GM12878 (cell line): Measurements from ENCODE around the gene SRRM2. TPM values are rescaled to one million over a fixed set of nuclear protein-coding genes. Genes with fewer than 3 reads are reported as not detected.

Experiments used
- ATAC-seq: fragments of 200-7000 bp; cut with Tn5 transposase; 3 replicates; pipeline ENCODE4 v1.9.1; 2020; ENCODE audit warnings: mild to moderate bottlenecking, moderate library complexity
- BruUV-seq: library from RNA; stranded (reverse); fragments of 400-500 nt; replicated peaks from 2 replicates; lab custom pipeline; 2021; lab: Mats Ljungman, UMichigan
- CTCF ChIA-PET: fragments of 300-600 bp; sonication (Branson Sonifier 250); formaldehyde crosslinking; extraction: SDS; loops from one replicate; lab custom pipeline; 2021; ENCODE audit warnings: inconsistent platforms; lab: Yijun Ruan, JAX
- POLR2A ChIA-PET: fragments of 350-600 bp; formaldehyde crosslinking; extraction: SDS; loops from one replicate; lab custom pipeline; 2021; ENCODE audit warnings: inconsistent platforms; lab: Charles Lee
- RAD21 ChIA-PET: fragments of 300-600 bp; sonication (Branson Sonifier 250); formaldehyde crosslinking; loops from one replicate; lab custom pipeline; 2023; ENCODE audit warnings: antibody characterized with exemption; ENCODE audit not compliant: unreplicated experiment; lab: Charles Lee
- SMC1A ChIA-PET: fragments of 300-600 bp; sonication (Branson Sonifier 250); formaldehyde crosslinking; loops from one replicate; lab custom pipeline; 2023; ENCODE audit not compliant: unreplicated experiment, uncharacterized antibody; lab: Charles Lee
- DNase-seq: peaks from one replicate; pipeline ENCODE4 v3.0.0-alpha.2; 2011; ENCODE audit warnings: low read depth, low spot score
- FAIRE-seq: peaks from 3 replicates; lab custom pipeline; 2011; peaks lifted over from hg19 to GRCh38; lab: Jason Lieb, UNC
- H2AFZ ChIP-seq: 2 replicates; pipeline ENCODE4 v1.6.0; 2011; ENCODE audit warnings: low read depth, low read length, control low read depth; ENCODE audit not compliant: control insufficient read depth
- H3K27ac ChIP-seq: 2 replicates; pipeline ENCODE4 v1.5.1; 2011; ENCODE audit warnings: control low read depth; ENCODE audit not compliant: control insufficient read depth, insufficient read depth
- H3K27me3 ChIP-seq, 2 experiments: replicated peaks in 1 of 2; 2 replicates each; pipeline versions ENCODE4 v1.6.0 to v1.6.1; 2011; ENCODE audit warnings: low read length in 1 of 2; ENCODE audit not compliant: control insufficient read depth in 2 of 2, insufficient read depth in 2 of 2
- H3K36me3 ChIP-seq, 2 experiments: 2 replicates each; pipeline ENCODE4 v1.5.1; 2011; ENCODE audit warnings: low read length in 1 of 2; ENCODE audit not compliant: control insufficient read depth in 2 of 2, insufficient read depth in 2 of 2
- H3K4me1 ChIP-seq: 2 replicates; pipeline ENCODE4 v1.6.1; 2011; ENCODE audit warnings: mild to moderate bottlenecking, low read length, moderate library complexity, mixed read lengths; ENCODE audit not compliant: control insufficient read depth, insufficient read depth
- H3K4me2 ChIP-seq: 2 replicates; pipeline ENCODE4 v1.6.0; 2011; ENCODE audit warnings: control low read depth; ENCODE audit not compliant: control insufficient read depth, insufficient read depth
- H3K4me3 ChIP-seq: fragments of 200-600 bp; sonication (generic); 2 replicates; pipeline ENCODE4 v1.5.1; 2016
- H3K79me2 ChIP-seq: 2 replicates; pipeline ENCODE4 v1.6.0; 2011; ENCODE audit warnings: low read length; ENCODE audit not compliant: control insufficient read depth, insufficient read depth
- H3K9ac ChIP-seq: 2 replicates; pipeline ENCODE4 v1.8.0; 2011; ENCODE audit warnings: low read length, control low read depth, mixed read lengths; ENCODE audit not compliant: control insufficient read depth, insufficient read depth
- H3K9me3 ChIP-seq: replicated peaks from 3 replicates; pipeline ENCODE4 v1.5.1; 2011; ENCODE audit warnings: mild to moderate bottlenecking, low read length; ENCODE audit not compliant: control insufficient read depth, insufficient read depth
- H4K20me1 ChIP-seq: 2 replicates; pipeline ENCODE4 v1.6.0; 2011; ENCODE audit not compliant: control insufficient read depth, insufficient read depth
- BCL11A ChIP-seq: IDR thresholded peaks from 2 replicates; pipeline ENCODE4 v1.6.1; 2011; ENCODE audit warnings: low read depth, low read length
- JUND ChIP-seq: IDR thresholded peaks from 2 replicates; pipeline ENCODE4 v1.6.1; 2012; ENCODE audit warnings: low read depth, mild to moderate bottlenecking, low read length, improper control_type of control experiment, moderate library complexity
- POLR2AphosphoS5 ChIP-seq: IDR thresholded peaks from 2 replicates; pipeline ENCODE4 v1.6.1; 2011; ENCODE audit warnings: mild to moderate bottlenecking, low read length, inconsistent platforms
- ZBTB40 ChIP-seq: fragments of 450-650 bp; IDR thresholded peaks from 2 replicates; pipeline ENCODE4 v1.6.1; 2016; ENCODE audit warnings: mild to moderate bottlenecking, moderate library complexity, borderline replicate concordance
- ZNF207 ChIP-seq: fragments of 450-650 bp; IDR thresholded peaks from 2 replicates; pipeline ENCODE4 v1.6.1; 2014; ENCODE audit warnings: antibody characterized with exemption, mild to moderate bottlenecking, borderline replicate concordance
- WGBS: methylation state at CpG from one replicate; pipeline ENCODE4 v1.1.6; 2016; ENCODE audit warnings: low lambda C conversion rate; ENCODE audit not compliant: insufficient replicate concordance, insufficient coverage; ENCODE audit errors: missing lambda C conversion rate; 5-methylcytosine and 5-hydroxymethylcytosine counted together
- in situ Hi-C: fragments of 300-500 bp; cut with MboI; formaldehyde crosslinking; loops from 9 replicates; pipeline ENCODE4 v1.14.3; 2018; ENCODE audit warnings: mixed read lengths
- intact Hi-C: fragments of 100-400 bp; cut with micrococcal nuclease; formaldehyde crosslinking; loops from one replicate; pipeline ENCODE4 v1.14.2; 2022; ENCODE audit not compliant: unreplicated experiment
- polyA plus RNA-seq, 11 experiments: library from polyadenylated mRNA; depleted of rRNA in 4 of 11; unstranded in 6 of 11; stranded (reverse) in 5 of 11; fragments of >200 nt; fragmentation: Nextera tagmentation in 4 of 11; fragmentation: Illumina TruSeq in 1 of 11; extraction: Ambion mirVana in 4 of 11; extraction: Trizol in 1 of 11; gene quantifications; 1 replicate in 1 of 11; 2 replicates in 10 of 11; pipeline versions ENCODE4 v1.2.1 to v1.2.3, GENCODE V29; 2011 to 2016; ENCODE audit warnings: inconsistent platforms in 2 of 11, missing spikeins in 2 of 11, low read depth in 1 of 11
- total RNA-seq, 4 experiments: library from RNA; depleted of rRNA in 3 of 4; stranded (reverse); fragments of >200 nt in 3 of 4; fragmentation: Illumina TruSeq in 1 of 4; extraction: Trizol in 1 of 4; gene quantifications; 2 replicates each; pipeline versions ENCODE4 v1.2.1 to v1.2.3, GENCODE V29; 2013 to 2021

The SRRM2 gene
- total and polyA plus RNA-seq, 10 of the 15 experiments (the other 5 are each of a cell fraction or from before 2014, with no cell fraction given): 30.1 to 502 (median 196) TPM

GRCh38 chr16:2779151-2779920, 26.9 kb downstream of the SRRM2 start:
- in situ Hi-C loops: no loop called here
- BruUV-seq: no TSS peak
- H3K4me1 ChIP-seq: 0 out of 2 replicates have a peak, but pooled peaks cover 4% of the 10 kb centered on the region

More at GRCh38 chr16:2779151-2779920, 26.9 kb downstream of the SRRM2 start:
- DNase-seq (no peak), FAIRE-seq (no peak), ATAC-seq (no peak)
- intact Hi-C loops: no loop called here
- H4K20me1 ChIP-seq: no peaks in the 10 kb centered on the region
- peaks cover 30% of the 10 kb centered on the region for H3K79me2 ChIP-seq
- no peaks in the 10 kb centered on the region for H3K9me3 ChIP-seq
- H2AFZ ChIP-seq: no peak overlapping the region
- no peaks in the 10 kb centered on the region for H3K27me3 ChIP-seq
- WGBS: 85% methylated on average over 23 of the region's 23 CpGs
- ChIA-PET POLR2A (interaction anchor here (0.6 to 3.9 kb wide), 2 partner anchors 25 to 52 kb away, joined by 3 to 27 read pairs; partner anchors contain the start of gene SRRM2), CTCF (interaction anchor here (1.9 kb wide), 1 partner anchor 89 kb away, joined by 6 read pairs; no protein-coding TSS in a partner anchor), RAD21 (no interaction called here), SMC1A (interaction anchor here (1.8 kb wide), 1 partner anchor 27 kb away, joined by 7 read pairs; the partner anchor contains the start of gene SRRM2)
- no peak overlapping the region for H3K4me3 ChIP-seq
- H3K27ac ChIP-seq: no peak overlapping the region
- peak overlapping the region; percentile 96; the same call in 1 of the 2 replicates for H3K4me2 ChIP-seq
- TF ChIP-seq ZBTB40 (no peak), POLR2AphosphoS5 (peak; percentile 32; the same call in 1 of the 2 replicates), BCL11A (no peak), JUND (no peak), ZNF207 (no peak)
- no peak overlapping the region for H3K9ac ChIP-seq
- no peaks in the 10 kb centered on the region; a peak in 1 of 4 replicates for H3K36me3 ChIP-seq
